CD14-positive monocyte (primary cell): ENCODE data around the gene NCMAP. TPM values are rescaled to one million over a fixed set of nuclear protein-coding genes. Genes with fewer than 3 reads are reported as not detected.
A peak's percentile ranks its signal among the peaks of the same experiment; 100 is the strongest.

Experiments
- DNase-seq, 3 donors: peaks; one replicate each; pipeline ENCODE4 v3.0.0-alpha.2; 2011 to 2022
- H2AFZ ChIP-seq: 2 replicates; pipeline ENCODE4 v1.6.0; 2012; ENCODE audit warnings: mild to moderate bottlenecking, low read depth, low read length, inconsistent platforms; ENCODE audit not compliant: insufficient read depth, poor library complexity, severe bottlenecking
- H3K27ac ChIP-seq, 2 donors: 1 replicate in 1 of 2; 2 replicates in 1 of 2; pipeline ENCODE4 v1.5.1; 2012 to 2013; ENCODE audit warnings: low read length in 2 of 2, control low read depth in 1 of 2, inconsistent platforms in 1 of 2, low read depth in 1 of 2, mild to moderate bottlenecking in 1 of 2
- H3K27me3 ChIP-seq, 2 donors: one replicate each; pipeline versions ENCODE4 v1.6.0 to v1.6.1; 2011 to 2013; ENCODE audit warnings: low read length in 2 of 2; ENCODE audit not compliant: control insufficient read depth in 2 of 2, insufficient read depth in 2 of 2
- H3K36me3 ChIP-seq, 2 donors: replicated peaks in 1 of 2; 1 replicate in 1 of 2; 2 replicates in 1 of 2; pipeline versions ENCODE4 v1.5.1 to v1.6.1; 2012 to 2013; ENCODE audit warnings: low read length in 2 of 2, control low read depth in 1 of 2, inconsistent platforms in 1 of 2, mild to moderate bottlenecking in 1 of 2; ENCODE audit not compliant: insufficient read depth in 2 of 2, control insufficient read depth in 1 of 2
- H3K4me1 ChIP-seq, 2 donors: 1 replicate in 1 of 2; 2 replicates in 1 of 2; pipeline versions ENCODE4 v1.5.1 to v1.6.1; 2012 to 2013; ENCODE audit warnings: low read length in 2 of 2, control low read depth in 1 of 2, inconsistent platforms in 1 of 2, mild to moderate bottlenecking in 1 of 2, moderate library complexity in 1 of 2; ENCODE audit not compliant: insufficient read depth in 2 of 2, control insufficient read depth in 1 of 2
- H3K4me2 ChIP-seq: replicated peaks from 2 replicates; pipeline ENCODE3; 2012; ENCODE audit warnings: low read length, moderate library complexity, mild to moderate bottlenecking; ENCODE audit not compliant: poor library complexity, severe bottlenecking; ENCODE audit errors: extremely low read depth
- H3K4me3 ChIP-seq, 3 experiments: fragments of 200-600 bp in 1 of 3; sonication (generic) in 1 of 3; replicated peaks in 1 of 3; 1 replicate in 2 of 3; 2 replicates in 1 of 3; pipeline ENCODE4 v1.5.1; 2011 to 2013; ENCODE audit warnings: low read length in 3 of 3, mild to moderate bottlenecking in 3 of 3, control low read depth in 2 of 3, low read depth in 2 of 3, inconsistent platforms in 1 of 3, moderate library complexity in 1 of 3
- H3K79me2 ChIP-seq: 2 replicates; pipeline ENCODE4 v1.6.0; 2012; ENCODE audit warnings: mild to moderate bottlenecking, control low read depth, inconsistent platforms, low read length, moderate library complexity; ENCODE audit not compliant: insufficient read depth
- H3K9ac ChIP-seq: 2 replicates; pipeline ENCODE4 v1.6.0; 2017; ENCODE audit warnings: low read length, mild to moderate bottlenecking; ENCODE audit not compliant: insufficient read depth, poor library complexity, severe bottlenecking
- H3K9me3 ChIP-seq, 2 donors: replicated peaks in 1 of 2; 1 replicate in 1 of 2; 2 replicates in 1 of 2; pipeline versions ENCODE4 v1.5.1 to v1.6.1; 2012 to 2013; ENCODE audit warnings: low read length in 2 of 2, control low read depth in 1 of 2; ENCODE audit not compliant: control insufficient read depth in 1 of 2, insufficient read depth in 1 of 2
- H4K20me1 ChIP-seq: 2 replicates; pipeline ENCODE4 v1.6.0; 2012; ENCODE audit warnings: mild to moderate bottlenecking, low read length, control low read depth, moderate library complexity; ENCODE audit not compliant: insufficient read depth
- H3K27ac Mint-ChIP-seq, 7 donors: one replicate each; pipeline ENCODE4 v1.8.0; 2020; ENCODE audit warnings: mild to moderate bottlenecking in 7 of 7, mixed read lengths in 7 of 7, moderate library complexity in 6 of 7, inconsistent platforms in 2 of 7
- H3K27me3 Mint-ChIP-seq, 3 donors: one replicate each; pipeline ENCODE4 v1.8.0; 2021 to 2022; ENCODE audit warnings: low read depth in 3 of 3, mild to moderate bottlenecking in 3 of 3, mixed read lengths in 3 of 3, moderate library complexity in 3 of 3, inconsistent platforms in 1 of 3
- H3K36me3 Mint-ChIP-seq, 2 donors: one replicate each; pipeline ENCODE4 v1.8.0; 2020; ENCODE audit warnings: mixed read lengths in 2 of 2, inconsistent platforms in 1 of 2, mild to moderate bottlenecking in 1 of 2
- H3K4me1 Mint-ChIP-seq: one replicate; pipeline ENCODE4 v1.8.0; 2020; ENCODE audit warnings: mild to moderate bottlenecking, mixed read lengths
- H3K4me3 Mint-ChIP-seq, 2 donors: one replicate each; pipeline ENCODE4 v1.8.0; 2020; ENCODE audit warnings: mild to moderate bottlenecking in 2 of 2, mixed read lengths in 2 of 2, moderate library complexity in 1 of 2
- H3K9me3 Mint-ChIP-seq, 7 donors: one replicate each; pipeline ENCODE4 v1.8.0; 2020 to 2022; ENCODE audit warnings: mixed read lengths in 7 of 7, mild to moderate bottlenecking in 6 of 7, moderate library complexity in 6 of 7, inconsistent platforms in 2 of 7
- CTCF ChIP-seq: fragments of 200-600 bp; IDR thresholded peaks from one replicate; pipeline ENCODE4 v1.8.0; 2022; ENCODE audit warnings: antibody characterized with exemption, mild to moderate bottlenecking
- WGBS: methylation state at CpG from one replicate; pipeline ENCODE4 v1.1.5; 2013; ENCODE audit warnings: missing lambda C conversion rate; ENCODE audit not compliant: insufficient coverage; 5-methylcytosine and 5-hydroxymethylcytosine counted together
- intact Hi-C, 2 donors: fragments of 100-400 bp; cut with micrococcal nuclease; formaldehyde crosslinking; loops; one replicate each; pipeline versions ENCODE4 v1.15.0 to v1.15.1; 2023
- polyA plus RNA-seq, 3 donors: library from polyadenylated mRNA; depleted of rRNA in 1 of 3; unstranded in 2 of 3; stranded (reverse) in 1 of 3; fragments of 300-500 nt in 2 of 3; fragments of >200 nt in 1 of 3; fragmentation: Illumina TruSeq in 2 of 3; gene quantifications; 1 replicate in 2 of 3; 2 replicates in 1 of 3; pipeline ENCODE4 v1.2.3, GENCODE V29; 2012 to 2021

The NCMAP gene
- polyA plus RNA-seq, 3 donors, result not detected

DNA sequence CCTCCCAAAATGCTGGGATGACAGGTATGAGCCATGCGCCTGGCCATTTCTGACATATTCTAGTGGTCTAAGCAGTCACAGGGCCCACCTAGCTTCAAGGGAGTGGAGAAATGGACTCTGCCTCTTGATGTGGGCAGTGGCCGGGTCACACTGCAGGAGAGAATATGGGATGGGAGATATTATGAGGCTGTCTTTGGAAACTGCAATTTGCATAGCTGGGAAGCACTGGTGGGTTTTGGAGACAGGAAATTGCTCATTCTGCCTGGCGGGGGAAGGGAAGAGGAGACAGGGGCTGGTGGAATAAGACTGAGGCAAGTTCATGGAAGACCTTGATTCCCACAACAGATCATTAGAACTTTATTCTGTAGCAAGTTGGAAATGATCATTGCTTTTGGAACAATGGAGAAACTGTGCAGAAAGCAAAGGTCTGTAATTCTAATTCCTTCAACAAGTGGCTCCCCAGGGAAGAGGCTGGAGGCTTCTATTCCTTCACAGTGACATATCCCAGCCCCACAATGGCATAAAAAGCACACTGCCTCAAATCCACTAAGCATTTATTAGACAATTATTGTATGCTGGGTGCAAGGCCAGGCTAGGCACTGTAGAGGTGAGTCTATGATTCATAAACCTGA is 10.5 kb downstream of the NCMAP start:
- peaks cover 8% of the 10 kb centered on the region for H3K4me1 Mint-ChIP-seq
- H3K4me2 ChIP-seq, result no peak overlapping the region
- no peaks in the 10 kb centered on the region for H3K36me3 Mint-ChIP-seq
- no peak overlapping the region for H3K27ac Mint-ChIP-seq
- H3K79me2 ChIP-seq, result no peaks in the 10 kb centered on the region
- no peaks in the 10 kb centered on the region for H3K9me3 ChIP-seq
- intact Hi-C loops, result no loop called here
- DNase-seq, result no peak
- H3K27me3 Mint-ChIP-seq, result peaks cover 5 to 7% (median 6%) of the 10 kb centered on the region in 3 donors
- 93% methylated on average over 2 of the region's 3 CpGs for WGBS
- H3K4me3 ChIP-seq, result no peak overlapping the region
- H3K4me1 ChIP-seq, result no peaks in the 10 kb centered on the region
- no peaks in the 10 kb centered on the region for H3K27me3 ChIP-seq
- H3K9ac ChIP-seq, result no peak overlapping the region
- H3K9me3 Mint-ChIP-seq, result no peaks in the 10 kb centered on the region
- no peaks in the 10 kb centered on the region for H4K20me1 ChIP-seq
- peak overlapping the region in 1 of 2 donors; percentile 34 for H3K4me3 Mint-ChIP-seq
- no peak for TF ChIP-seq CTCF
- H3K27ac ChIP-seq, result no peak overlapping the region
- H2AFZ ChIP-seq, result no peak overlapping the region
- H3K36me3 ChIP-seq, result no peaks in the 10 kb centered on the region

DNA sequence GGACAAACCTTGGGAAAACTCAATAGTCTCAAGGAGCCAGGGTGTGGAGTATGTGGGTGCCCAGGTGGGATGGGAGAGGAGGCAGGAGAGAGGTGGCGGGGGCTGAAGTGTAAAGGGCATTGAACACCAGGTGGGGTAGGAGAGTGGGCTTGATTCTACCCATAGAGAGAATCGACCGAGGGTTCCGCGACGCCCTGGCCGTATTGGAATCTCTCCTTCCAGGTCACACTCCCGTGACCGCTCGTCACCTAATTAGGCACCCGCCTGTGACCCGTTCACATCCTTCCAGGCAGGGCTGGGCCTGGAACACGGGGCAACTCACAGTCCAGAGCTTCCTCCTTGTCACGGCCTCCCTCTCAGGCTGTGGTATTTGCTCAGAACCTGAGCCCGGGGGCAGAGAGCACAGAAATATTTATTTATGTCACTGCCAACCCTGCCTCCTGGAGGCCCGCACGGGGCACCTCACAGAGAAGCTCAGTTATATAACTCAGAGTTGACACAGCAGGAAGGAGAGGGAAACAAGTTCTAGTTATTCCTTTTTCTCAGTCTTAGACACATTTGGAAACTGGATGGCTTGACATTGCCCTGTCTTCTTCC is 12.0 kb downstream of the NCMAP start:
- H3K27ac ChIP-seq, result no peak overlapping the region
- WGBS, result 23% methylated on average over 15 of the region's 17 CpGs
- H3K4me2 ChIP-seq, result no peak overlapping the region
- H3K4me1 Mint-ChIP-seq, result peaks cover 18% of the 10 kb centered on the region
- H3K4me3 Mint-ChIP-seq, result no peak overlapping the region
- H3K27me3 ChIP-seq, result no peaks in the 10 kb centered on the region
- H3K36me3 ChIP-seq, result no peaks in the 10 kb centered on the region
- no peaks in the 10 kb centered on the region for H4K20me1 ChIP-seq
- H3K79me2 ChIP-seq, result no peaks in the 10 kb centered on the region
- intact Hi-C loops, result no loop called here
- H2AFZ ChIP-seq, result peak overlapping the region; percentile 56
- H3K36me3 Mint-ChIP-seq, result no peaks in the 10 kb centered on the region
- peaks cover 6 to 7% of the 10 kb centered on the region in 2 donors for H3K4me1 ChIP-seq
- no peak for TF ChIP-seq CTCF
- H3K4me3 ChIP-seq, result no peak overlapping the region
- H3K27me3 Mint-ChIP-seq, result peaks cover 5 to 7% (median 6%) of the 10 kb centered on the region in 3 donors
- peaks cover 0 to 2% (median 0%) of the 10 kb centered on the region in 7 donors for H3K9me3 Mint-ChIP-seq
- H3K9ac ChIP-seq, result no peak overlapping the region
- peak in 2 of 3 donors; percentile 6 to 27 for DNase-seq
- H3K9me3 ChIP-seq, result no peaks in the 10 kb centered on the region
- H3K27ac Mint-ChIP-seq, result no peak overlapping the region
